GM21447 (cell line): ENCODE measurements around the gene ZRANB3.
"Not testable (repeated sequence)": the region's sequence is repeated elsewhere in the genome, so short reads cannot be mapped to it uniquely, and the experiment has no call there.

Experiments
- ATAC-seq: cut with Tn5 transposase; IDR thresholded peaks from one replicate; pipeline ENCODE4 v1.9.1; 2021; ENCODE audit not compliant: unreplicated experiment

Gene ZRANB3

DNA sequence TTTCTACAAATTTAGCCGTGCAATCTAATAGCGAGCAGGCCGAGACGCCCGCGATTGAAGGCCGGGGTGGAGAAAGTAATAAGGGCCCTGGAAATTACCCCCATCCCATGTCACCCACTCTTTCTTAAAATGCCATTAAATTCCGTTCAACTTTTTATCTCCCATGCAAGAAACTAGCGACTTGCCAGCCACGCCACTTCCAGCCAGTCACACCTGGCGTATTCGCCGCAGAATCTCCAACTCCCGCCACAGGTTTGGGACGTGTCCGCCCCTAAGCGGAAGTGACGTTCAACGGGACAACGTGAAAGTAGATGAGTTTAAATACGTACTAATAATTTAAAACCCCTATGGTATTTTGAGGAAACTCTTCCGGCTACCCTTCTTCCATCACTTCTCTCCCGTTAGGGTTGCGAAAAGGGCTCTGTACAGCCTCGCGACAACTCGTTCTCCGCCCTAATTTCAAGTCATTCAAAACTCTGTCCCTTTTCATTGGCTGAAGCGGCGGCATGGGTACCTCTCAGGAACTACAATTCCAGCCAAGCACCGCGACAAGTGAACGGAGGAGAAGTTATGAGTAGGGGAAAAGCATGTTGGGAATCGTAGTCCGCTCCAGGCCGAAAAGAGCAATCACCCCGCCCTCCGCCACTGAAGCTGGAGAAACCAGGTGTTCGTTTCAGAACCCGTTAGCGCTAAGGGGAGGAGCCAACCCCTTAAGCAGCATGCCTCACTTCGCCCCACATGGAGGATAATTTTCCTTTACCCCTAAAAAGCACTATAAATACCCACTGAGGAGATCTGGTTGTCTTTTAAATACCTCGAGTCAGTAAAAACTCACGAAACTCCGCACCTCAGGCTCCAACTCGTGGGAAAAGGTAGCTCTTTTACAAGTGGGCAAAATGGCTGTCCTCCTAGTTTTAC, at the start of gene ZRANB3:
TSS of gene ZRANB3 (minus strand) at position 906 of the 918 bp plus-strand sequence.
- peak; percentile 63 for ATAC-seq

DNA sequence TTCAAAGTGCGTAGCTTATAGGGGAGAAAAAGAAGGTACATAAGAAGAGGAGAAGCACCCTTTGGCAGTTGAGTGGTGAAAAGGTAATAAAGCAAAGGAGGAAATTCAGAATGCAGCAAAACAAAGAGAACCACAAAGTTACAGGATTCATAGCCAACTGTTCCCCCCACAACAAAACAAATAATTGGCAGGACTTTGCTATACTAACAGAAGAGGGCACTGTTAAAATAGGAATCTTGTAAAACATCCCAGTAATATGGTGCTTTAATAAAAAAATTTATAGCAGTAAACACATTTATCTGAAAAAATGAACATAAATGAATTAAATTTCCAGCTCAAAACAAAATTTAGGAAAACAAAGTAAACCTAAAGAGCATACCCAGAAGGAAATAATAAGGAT, 42.6 kb upstream of the ZRANB3 start:
- no peak for ATAC-seq

DNA sequence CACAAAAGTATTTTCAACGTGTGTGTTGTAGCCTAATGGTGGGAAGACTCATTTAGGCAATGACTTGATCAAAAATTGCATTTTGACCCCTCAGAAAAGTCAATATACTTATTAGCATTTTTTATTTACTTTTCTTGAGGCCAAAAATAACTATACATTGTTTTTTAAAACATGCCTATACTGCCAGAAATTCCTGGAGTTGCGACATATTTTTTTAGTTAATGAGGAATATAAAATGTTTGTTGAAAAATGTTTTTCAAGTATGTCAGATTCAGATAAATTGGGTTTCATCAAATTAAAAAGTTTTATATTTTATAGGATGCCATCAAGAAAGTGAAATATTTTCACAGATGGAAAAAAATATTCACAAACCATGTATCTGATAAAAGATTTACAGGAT, 39.9 kb upstream of the ZRANB3 start:
- ATAC-seq: no peak

DNA sequence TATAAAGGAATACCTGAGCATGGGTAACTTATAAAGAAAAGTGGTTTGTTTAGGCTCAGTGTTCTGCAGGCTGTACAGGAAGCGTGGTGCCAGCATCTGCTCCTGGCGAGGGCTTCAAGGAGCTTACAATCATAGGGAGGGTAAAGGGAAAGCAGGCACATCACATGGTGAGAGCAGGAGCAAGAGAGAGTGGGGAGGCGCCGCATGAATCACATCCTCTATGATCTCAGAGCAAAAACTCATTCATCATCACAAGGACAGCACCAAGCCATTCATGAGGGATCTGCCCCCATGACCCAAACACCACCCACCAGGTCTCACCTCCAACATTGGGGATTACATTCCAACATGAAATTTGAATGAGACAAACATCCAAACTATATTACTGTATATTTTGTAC, 32.8 kb upstream of the ZRANB3 start:
- ATAC-seq: no peak

- no peak for ATAC-seq
Measured at GRCh38 chr2:135561925-135562324, 30.9 kb upstream of the ZRANB3 start.

DNA sequence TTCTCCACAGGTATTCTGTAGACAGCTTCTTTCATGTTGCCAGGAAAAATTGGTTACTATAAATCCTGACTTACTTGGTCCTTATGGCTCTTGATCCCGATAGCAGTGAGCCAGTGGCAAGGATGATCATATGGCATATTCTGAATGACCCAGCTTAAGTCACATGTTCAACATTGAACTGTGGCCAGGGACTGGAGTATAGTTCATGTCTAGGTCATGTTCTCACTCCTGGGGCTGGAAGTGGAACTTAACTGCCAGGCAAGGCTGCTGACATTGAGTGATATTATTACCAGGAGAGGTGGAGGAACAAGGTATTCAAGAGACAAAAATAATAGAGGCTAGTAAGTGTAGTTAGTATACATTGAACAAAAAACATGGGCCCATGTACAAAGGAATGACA, 26.5 kb upstream of the ZRANB3 start:
- no peak for ATAC-seq

GRCh38 chr2:135555311-135555710, 24.3 kb upstream of the ZRANB3 start:
- no peak for ATAC-seq

DNA sequence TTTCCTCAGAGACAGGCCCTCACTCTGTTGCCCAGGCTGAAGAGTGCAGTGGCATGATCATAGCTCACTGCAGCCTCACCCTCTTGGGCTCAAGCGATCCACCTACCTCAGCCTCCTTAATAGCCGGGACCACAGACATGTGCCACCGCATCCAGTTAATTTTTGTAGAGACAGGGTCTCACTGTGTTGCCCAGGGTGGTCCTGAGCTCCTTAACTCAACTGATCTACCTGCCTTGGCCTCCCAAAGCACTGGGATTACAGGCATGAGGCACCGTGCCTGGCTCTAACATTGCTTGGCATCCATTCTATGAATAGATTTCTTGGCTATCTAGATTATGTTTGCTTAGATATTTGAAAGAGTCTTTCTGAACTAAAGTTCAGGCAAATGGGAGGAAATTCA, 21.9 kb upstream of the ZRANB3 start:
- ATAC-seq: no peak

DNA sequence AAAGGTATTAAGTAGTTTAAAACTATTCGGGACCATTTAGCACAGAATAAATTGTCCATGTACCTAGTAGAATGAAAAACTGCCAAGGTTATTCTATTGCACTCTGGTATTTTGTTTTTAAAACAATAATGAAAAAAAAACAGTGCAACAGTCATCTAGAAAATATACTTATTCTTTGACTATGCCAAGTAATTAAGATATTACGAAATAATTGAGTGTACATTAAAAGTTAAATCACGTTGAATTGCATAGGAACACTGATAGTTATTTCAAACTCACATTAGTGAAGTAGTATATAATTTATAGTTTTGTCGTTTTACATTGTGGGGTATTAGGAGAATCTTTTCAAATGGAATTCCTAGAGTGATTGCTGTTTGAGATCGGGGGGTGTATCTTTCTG, 20.3 kb upstream of the ZRANB3 start:
- no peak for ATAC-seq

DNA sequence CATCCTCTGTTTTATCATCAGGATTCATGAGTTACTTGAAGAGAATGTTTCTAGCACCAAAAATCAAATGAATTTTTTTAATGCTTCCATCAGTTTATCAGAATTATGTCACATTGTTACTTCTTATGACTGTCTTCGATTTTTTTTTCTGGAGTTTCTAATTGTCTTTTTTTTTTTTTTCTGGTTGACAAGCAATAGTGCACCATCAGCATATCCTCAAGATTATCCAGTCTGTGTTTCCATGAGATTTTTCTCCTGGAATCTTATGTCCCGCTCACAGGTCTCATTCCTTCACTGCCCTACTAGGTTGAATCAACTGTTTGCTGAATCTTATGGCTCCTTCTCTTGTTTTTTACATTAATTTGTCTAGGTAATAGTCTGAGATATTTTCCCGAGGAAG, 16.3 kb upstream of the ZRANB3 start:
- ATAC-seq: no peak

- no peak for ATAC-seq
Measured at GRCh38 chr2:135546436-135546835, 15.4 kb upstream of the ZRANB3 start.

DNA sequence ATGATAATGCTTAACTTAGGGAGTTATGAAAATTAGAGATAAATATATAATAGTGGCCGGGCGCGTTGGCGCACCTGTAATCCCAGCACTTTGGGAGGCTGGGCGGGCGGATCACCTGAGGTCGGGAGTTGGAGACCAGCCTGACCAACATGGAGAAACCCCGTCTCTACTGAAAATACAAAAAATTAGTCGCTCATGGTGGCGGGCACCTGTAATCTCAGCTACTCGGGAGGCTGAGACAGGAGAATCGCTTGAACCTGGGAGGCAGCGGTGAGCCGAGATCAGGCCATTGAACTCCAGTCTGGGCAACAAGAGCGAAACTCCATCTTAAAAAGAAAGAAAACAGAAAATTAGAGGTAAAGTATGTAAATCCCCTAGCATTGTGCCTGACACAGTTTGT, 2.5 kb upstream of the ZRANB3 start:
- ATAC-seq: not testable (repeated sequence)

DNA sequence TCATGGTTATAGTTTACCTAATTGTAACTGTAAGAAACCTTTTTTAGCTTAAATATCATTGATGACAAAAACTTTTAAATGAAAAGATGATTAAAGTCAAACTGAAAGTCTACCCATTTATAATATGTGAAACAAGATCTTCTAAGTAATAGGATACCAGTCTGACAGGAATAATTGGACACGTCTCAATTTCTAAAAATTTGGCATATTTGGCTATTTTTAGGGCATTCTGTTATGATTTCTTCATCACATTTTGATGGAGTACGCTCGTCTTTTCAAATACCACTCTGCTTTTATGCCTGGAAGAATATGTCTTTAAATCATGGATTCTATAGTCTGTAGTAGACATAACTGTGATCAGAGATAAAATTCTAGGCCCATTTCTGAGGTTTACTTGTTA, 1.6 kb upstream of the ZRANB3 start:
- ATAC-seq: no peak

GRCh38 chr2:135531231-135532197, 496 bp upstream of the ZRANB3 start, which contains the start of gene R3HDM1:
TSS of gene R3HDM1 (plus strand) at chr2:135531484. CDS start at chr2:135604846, 73,362 bp downstream.
- ATAC-seq: peak; percentile 81

GRCh38 chr2:135528006-135528405, 3.0 kb downstream of the ZRANB3 start:
- ATAC-seq: no peak

DNA sequence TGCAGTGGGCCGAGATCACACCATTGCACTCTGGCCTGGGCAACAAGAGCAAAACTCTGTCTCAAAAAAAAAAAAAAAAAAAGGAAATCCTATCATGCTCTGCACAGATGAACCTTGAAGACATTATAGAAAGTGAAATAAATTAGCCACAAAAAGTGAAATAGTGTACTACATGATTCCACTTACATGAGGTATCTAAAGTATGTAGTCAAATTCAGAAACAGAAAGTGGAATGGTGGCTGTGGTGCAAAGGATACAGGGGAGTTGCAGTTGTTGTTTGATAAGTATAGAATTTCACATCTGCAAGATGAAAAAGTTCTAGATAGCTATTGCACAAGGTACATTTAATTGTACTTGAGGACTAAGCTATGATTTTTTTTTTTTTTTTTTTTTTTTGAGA, 5.2 kb downstream of the ZRANB3 start:
- ATAC-seq: no peak

DNA sequence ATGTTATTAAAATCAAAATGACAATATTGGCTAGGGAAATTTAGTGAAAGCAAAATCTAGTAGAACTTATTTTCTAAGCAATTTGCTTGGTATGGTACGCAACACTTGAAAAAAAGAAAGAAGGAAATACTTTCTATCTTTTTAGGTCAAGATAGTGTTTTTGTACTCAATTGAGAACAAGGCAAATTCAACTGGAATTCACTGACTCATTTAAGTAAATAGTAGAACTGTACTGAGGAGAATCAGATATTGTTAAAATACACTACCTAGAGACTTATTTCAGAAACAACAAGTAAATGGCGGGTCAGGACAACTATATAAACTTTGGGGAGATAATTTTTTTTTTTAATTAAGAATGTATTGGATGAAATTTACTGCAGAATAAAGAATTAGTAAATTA, 18.9 kb downstream of the ZRANB3 start:
- no peak for ATAC-seq

DNA sequence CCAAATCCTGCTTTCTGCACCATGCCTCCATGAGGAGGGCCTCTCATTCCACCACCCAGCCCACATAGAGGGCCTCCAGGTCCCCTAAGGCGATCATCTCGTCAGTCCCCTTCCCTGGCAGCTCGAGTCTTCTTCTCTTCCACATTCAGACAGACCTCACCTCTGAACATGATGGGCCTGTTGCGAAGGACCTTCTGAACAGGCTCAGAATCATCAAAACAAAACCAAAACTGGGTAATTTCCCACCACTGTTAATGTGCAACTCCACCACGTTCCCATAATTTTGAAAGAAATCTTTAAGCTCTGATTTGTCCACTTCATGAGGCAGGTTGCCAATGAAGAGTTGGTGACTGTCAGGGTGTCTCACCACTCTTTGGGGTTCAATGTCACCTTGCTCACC, 20.4 kb downstream of the ZRANB3 start:
- no peak for ATAC-seq

DNA sequence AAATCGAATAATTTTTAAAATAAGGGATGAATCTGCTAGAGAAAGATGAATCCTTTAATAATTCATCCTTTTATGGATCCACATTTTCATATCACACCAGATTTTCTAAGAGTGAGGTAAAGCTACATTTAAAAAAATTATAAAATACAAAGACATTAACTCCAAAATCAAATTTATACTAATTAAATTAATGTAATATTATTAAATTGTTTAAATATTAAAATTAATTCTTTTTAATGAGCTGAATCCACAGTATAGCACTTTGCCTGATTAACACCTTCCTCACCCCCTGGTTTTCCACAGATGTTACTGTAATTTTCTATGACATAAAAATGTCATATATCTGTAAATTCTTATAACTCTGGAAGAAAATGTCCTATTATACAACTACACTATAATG, 26.2 kb downstream of the ZRANB3 start:
- ATAC-seq: no peak

DNA sequence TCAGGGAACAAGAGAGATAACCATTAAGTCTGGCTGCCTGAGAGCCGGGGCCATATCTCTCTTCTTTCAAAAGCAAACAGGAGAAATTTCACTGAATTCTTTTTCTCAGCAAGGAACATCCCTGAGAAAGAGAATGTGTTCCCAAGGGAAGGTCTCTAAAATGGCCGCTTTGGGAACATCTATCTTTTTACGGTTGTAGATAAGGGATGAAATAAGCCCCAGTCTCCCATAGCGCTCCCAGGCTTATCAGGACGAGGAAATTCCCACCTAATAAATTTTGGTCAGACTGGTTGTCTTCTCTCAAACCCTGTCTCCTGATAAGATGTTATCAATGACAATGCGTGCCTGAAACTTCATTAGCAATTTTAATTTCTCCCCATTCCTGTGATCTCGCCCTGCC, 32.4 kb downstream of the ZRANB3 start:
- not testable (repeated sequence) for ATAC-seq

DNA sequence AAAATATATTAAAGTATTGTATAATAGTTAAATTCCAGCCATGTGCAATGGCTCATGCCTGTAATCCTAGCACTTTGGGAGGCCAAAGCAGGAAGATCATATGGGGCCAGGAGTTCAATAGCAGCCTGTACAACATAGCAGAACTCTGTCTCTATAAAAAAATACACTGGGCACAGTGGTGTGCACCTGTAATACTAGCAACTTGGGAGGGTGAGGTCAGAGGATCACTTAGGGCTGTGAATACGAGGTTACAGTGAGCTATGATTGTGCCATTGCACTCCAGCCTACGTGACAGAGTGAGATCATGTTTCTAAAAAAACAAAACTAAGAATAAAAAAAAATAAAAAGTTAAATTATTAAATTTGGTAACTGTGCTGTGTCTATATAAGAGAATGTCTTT, 36.1 kb downstream of the ZRANB3 start:
- ATAC-seq: no peak

- ATAC-seq: no peak
Measured at GRCh38 chr2:135494503-135494902, 36.5 kb downstream of the ZRANB3 start.
